ENCODE data around the gene SPACA4. TPM values are rescaled to one million over a fixed set of nuclear protein-coding genes. Genes with fewer than 3 reads are reported as not detected.
"Not testable (repeated sequence)": the region's sequence is repeated elsewhere in the genome, so short reads cannot be mapped to it uniquely, and the experiment has no call there.

Gene SPACA4
- polyA plus RNA-seq, 4 donors = 0.06 TPM; not detected in 3

GRCh38 chr19:48617146-48617937 is 10.8 kb downstream of the SPACA4 start:
- no peak for DNase-seq (ENCODE audit: low read depth in 4 of 4, low spot score in 3 of 4)

GRCh38 chr19:48618278-48618915 is 11.9 kb downstream of the SPACA4 start:
- no peak for DNase-seq (ENCODE audit: low read depth in 4 of 4, low spot score in 3 of 4)

- DNase-seq (ENCODE audit: low read depth in 4 of 4, low spot score in 3 of 4) = peak; percentile 96 to 98 (median 98)
These were observed 12.6 kb downstream of the SPACA4 start, which contains the start of the genes RPL18 and SPHK2 for GRCh38 chr19:48618916-48619691. Gene RPL18, minus strand, starts transcription at chr19:48619178. Its CDS starts 35 bp downstream, at chr19:48619143. Gene SPHK2, plus strand, starts transcription at chr19:48619506. Its CDS starts 1,009 bp downstream, at chr19:48620515.

GRCh38 chr19:48619692-48620585 is 13.4 kb downstream of the SPACA4 start:
- no peak for DNase-seq (ENCODE audit: low read depth in 4 of 4, low spot score in 3 of 4)

- DNase-seq (ENCODE audit: low read depth in 4 of 4, low spot score in 3 of 4) = no peak
These were observed 17.1 kb downstream of the SPACA4 start for GRCh38 chr19:48623556-48624066.

- peak; percentile 90 to 95 (median 94) for DNase-seq (ENCODE audit: low read depth in 4 of 4, low spot score in 3 of 4)
These were observed 17.6 kb downstream of the SPACA4 start for GRCh38 chr19:48624067-48624594.

GRCh38 chr19:48624791-48625723 is 18.5 kb downstream of the SPACA4 start:
- DNase-seq (ENCODE audit: low read depth in 4 of 4, low spot score in 3 of 4) = no peak

GRCh38 chr19:48625891-48626327 is 19.4 kb downstream of the SPACA4 start:
- no peak for DNase-seq (ENCODE audit: low read depth in 4 of 4, low spot score in 3 of 4)

GRCh38 chr19:48627201-48627864 is 20.8 kb downstream of the SPACA4 start:
- DNase-seq (ENCODE audit: low read depth in 4 of 4, low spot score in 3 of 4) = no peak

GRCh38 chr19:48627865-48628314 is 21.3 kb downstream of the SPACA4 start:
- no peak for DNase-seq (ENCODE audit: low read depth in 4 of 4, low spot score in 3 of 4)

GRCh38 chr19:48628486-48629296 is 22.1 kb downstream of the SPACA4 start:
- DNase-seq (ENCODE audit: low read depth in 4 of 4, low spot score in 3 of 4) = no peak

- DNase-seq (ENCODE audit: low read depth in 4 of 4, low spot score in 3 of 4) = no peak
These were observed 22.7 kb downstream of the SPACA4 start for GRCh38 chr19:48629297-48629598.

- DNase-seq (ENCODE audit: low read depth in 4 of 4, low spot score in 3 of 4) = no peak
These were observed 23.2 kb downstream of the SPACA4 start for GRCh38 chr19:48629599-48630295.

GRCh38 chr19:48630296-48631063 is 23.9 kb downstream of the SPACA4 start:
- no peak for DNase-seq (ENCODE audit: low read depth in 4 of 4, low spot score in 3 of 4)

GRCh38 chr19:48631225-48631624 is 24.7 kb downstream of the SPACA4 start:
- DNase-seq (ENCODE audit: low read depth in 4 of 4, low spot score in 3 of 4) = no peak

- not testable (repeated sequence) for DNase-seq (ENCODE audit: low read depth in 4 of 4, low spot score in 3 of 4)
These were observed 25.7 kb downstream of the SPACA4 start for GRCh38 chr19:48632286-48632685.
